Measurements from ENCODE around the gene ELFN1. TPM values are rescaled to one million over a fixed set of nuclear protein-coding genes. Genes with fewer than 3 reads are reported as not detected.

Gene ELFN1
- total RNA-seq, 1 donor from 2014 or later, result not detected

DNA sequence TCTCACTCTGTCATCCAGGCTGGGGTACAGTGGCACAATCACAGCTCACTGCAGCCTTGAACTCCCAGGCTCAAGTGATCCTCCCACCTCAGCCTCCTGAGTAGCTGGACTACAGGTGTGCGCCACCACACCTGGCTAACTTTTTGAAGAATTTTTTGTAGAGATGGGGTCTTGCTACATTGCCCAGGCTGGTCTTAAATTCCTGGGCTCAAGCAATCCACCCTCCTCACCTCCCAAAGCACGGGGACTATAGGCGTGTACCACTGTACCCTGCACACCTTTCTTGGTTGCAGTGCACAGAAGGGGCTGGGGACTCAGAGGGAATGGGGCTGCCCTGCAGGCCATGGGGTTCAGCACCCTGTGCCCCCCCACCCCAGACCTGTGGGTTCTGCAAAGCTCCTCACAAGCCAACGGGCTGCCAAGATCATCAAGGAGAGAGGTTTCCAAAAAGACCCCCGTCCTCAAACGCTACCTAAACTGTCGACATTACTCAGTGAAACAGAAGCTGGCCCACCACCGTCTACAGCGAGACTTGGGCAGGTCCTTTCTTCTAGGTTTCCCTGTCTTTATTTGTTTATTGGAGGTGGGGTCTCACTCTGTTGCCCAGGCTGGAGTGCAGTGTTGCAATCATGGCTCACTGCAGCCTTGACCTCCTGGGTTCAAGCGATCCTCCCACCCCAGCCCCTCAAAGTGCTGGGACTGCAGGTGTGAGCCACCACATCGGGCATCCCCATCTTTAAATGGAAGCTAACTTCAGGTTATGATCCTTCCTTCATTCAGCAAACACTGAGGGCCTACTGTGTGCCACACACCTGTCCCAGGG is 26.6 kb upstream of the ELFN1 start:
- Mint-ChIP-seq H3K27ac (no peak overlapping the region), H3K4me3 (no peak overlapping the region), H3K9me3 (no peaks in the 10 kb centered on the region), H3K27me3 (peaks cover 17% of the 10 kb centered on the region), H3K36me3 (ENCODE audit: low read depth) (no peaks in the 10 kb centered on the region), H3K4me1 (no peaks in the 10 kb centered on the region)
- TF ChIP-seq, protein P1, sequence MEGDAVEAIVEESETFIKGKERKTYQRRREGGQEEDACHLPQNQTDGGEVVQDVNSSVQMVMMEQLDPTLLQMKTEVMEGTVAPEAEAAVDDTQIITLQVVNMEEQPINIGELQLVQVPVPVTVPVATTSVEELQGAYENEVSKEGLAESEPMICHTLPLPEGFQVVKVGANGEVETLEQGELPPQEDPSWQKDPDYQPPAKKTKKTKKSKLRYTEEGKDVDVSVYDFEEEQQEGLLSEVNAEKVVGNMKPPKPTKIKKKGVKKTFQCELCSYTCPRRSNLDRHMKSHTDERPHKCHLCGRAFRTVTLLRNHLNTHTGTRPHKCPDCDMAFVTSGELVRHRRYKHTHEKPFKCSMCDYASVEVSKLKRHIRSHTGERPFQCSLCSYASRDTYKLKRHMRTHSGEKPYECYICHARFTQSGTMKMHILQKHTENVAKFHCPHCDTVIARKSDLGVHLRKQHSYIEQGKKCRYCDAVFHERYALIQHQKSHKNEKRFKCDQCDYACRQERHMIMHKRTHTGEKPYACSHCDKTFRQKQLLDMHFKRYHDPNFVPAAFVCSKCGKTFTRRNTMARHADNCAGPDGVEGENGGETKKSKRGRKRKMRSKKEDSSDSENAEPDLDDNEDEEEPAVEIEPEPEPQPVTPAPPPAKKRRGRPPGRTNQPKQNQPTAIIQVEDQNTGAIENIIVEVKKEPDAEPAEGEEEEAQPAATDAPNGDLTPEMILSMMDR (IDR thresholded peaks at IDR 0.05), result no peak
- ChIA-PET POLR2A (no interaction called here), CTCF (no interaction called here)
- intact Hi-C loops (cut with micrococcal nuclease), result no loop called here
- ATAC-seq (ENCODE audit: low read depth) (no peak), DNase-seq (no peak)

GRCh38 chr7:1644341-1645070 is 25.6 kb upstream of the ELFN1 start:
- ATAC-seq (ENCODE audit: low read depth), result no peak
- H3K36me3 Mint-ChIP-seq (ENCODE audit: low read depth), result no peaks in the 10 kb centered on the region
- no peaks in the 10 kb centered on the region for H3K9me3 Mint-ChIP-seq
- DNase-seq, result no peak
- CTCF ChIA-PET, result no interaction called here
- TF ChIP-seq, protein P1 (IDR thresholded peaks at IDR 0.05), result no peak
- H3K4me1 Mint-ChIP-seq, result no peaks in the 10 kb centered on the region
- POLR2A ChIA-PET, result no interaction called here
- peaks cover 25% of the 10 kb centered on the region for H3K27me3 Mint-ChIP-seq
- H3K27ac Mint-ChIP-seq, result no peak overlapping the region
- H3K4me3 Mint-ChIP-seq, result no peak overlapping the region
- intact Hi-C loops (cut with micrococcal nuclease), result no loop called here

DNA sequence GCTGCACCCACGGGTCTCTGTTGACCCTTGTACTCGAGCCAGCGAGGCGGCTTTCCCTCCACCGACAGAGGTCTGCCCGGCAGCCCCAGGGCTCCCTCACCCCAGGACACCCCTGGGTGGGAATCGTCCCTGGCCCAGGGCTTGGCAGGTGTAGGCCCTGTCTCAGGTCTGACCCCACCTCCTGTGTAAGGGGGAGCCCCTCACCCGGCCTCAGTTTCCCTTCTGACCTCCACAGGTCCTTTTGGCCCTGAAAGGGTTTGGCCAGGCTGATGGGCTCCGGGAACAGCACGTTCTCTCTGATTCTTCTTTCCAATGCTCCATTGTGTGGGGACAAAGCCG is 25.0 kb upstream of the ELFN1 start:
- no peaks in the 10 kb centered on the region for H3K4me1 Mint-ChIP-seq
- no peak overlapping the region for H3K27ac Mint-ChIP-seq
- peaks cover 27% of the 10 kb centered on the region for H3K27me3 Mint-ChIP-seq
- ChIA-PET CTCF (no interaction called here), POLR2A (no interaction called here)
- ATAC-seq (ENCODE audit: low read depth), result no peak
- TF ChIP-seq, protein P1 (IDR thresholded peaks at IDR 0.05), result no peak
- no peaks in the 10 kb centered on the region for H3K9me3 Mint-ChIP-seq
- no peak overlapping the region for H3K4me3 Mint-ChIP-seq
- no peaks in the 10 kb centered on the region for H3K36me3 Mint-ChIP-seq (ENCODE audit: low read depth)
- intact Hi-C loops (cut with micrococcal nuclease), result no loop called here
- no peak for DNase-seq

- Mint-ChIP-seq H3K27ac (no peak overlapping the region), H3K4me3 (no peak overlapping the region), H3K27me3 (peaks cover 28% of the 10 kb centered on the region), H3K9me3 (no peaks in the 10 kb centered on the region), H3K36me3 (ENCODE audit: low read depth) (no peaks in the 10 kb centered on the region), H3K4me1 (no peaks in the 10 kb centered on the region)
- TF ChIP-seq, protein P1 (IDR thresholded peaks at IDR 0.05), result no peak
- POLR2A ChIA-PET, result no interaction called here
- CTCF ChIA-PET, result no interaction called here
- DNase-seq (no peak), ATAC-seq (ENCODE audit: low read depth) (no peak)
- intact Hi-C loops (cut with micrococcal nuclease), result no loop called here
Measured at GRCh38 chr7:1645476-1645875, 24.6 kb upstream of the ELFN1 start.

- intact Hi-C loops (cut with micrococcal nuclease), result no loop called here
- CTCF ChIA-PET, result no interaction called here
- ATAC-seq (ENCODE audit: low read depth) (no peak), DNase-seq (no peak)
- no peaks in the 10 kb centered on the region for H3K36me3 Mint-ChIP-seq (ENCODE audit: low read depth)
- POLR2A ChIA-PET, result no interaction called here
- H3K27ac Mint-ChIP-seq, result no peak overlapping the region
- H3K4me3 Mint-ChIP-seq, result no peak overlapping the region
- H3K9me3 Mint-ChIP-seq, result no peaks in the 10 kb centered on the region
- H3K4me1 Mint-ChIP-seq, result no peaks in the 10 kb centered on the region
- peaks cover 30% of the 10 kb centered on the region for H3K27me3 Mint-ChIP-seq
- TF ChIP-seq, protein P1 (IDR thresholded peaks at IDR 0.05), result no peak
Measured at GRCh38 chr7:1646391-1646790, 23.7 kb upstream of the ELFN1 start.

All from activated B cell treated with CpG ODN at 0.5 μM for 24 hours (primary cell).